Eye (tissue), 1 donor: ENCODE results near the gene ATXN7L2.
"Not testable (repeated sequence)": the region's sequence is repeated elsewhere in the genome, so short reads cannot be mapped to it uniquely, and the experiment has no call there.

ENCODE experiments used
- DNase-seq: peaks from one replicate; pipeline ENCODE4 v3.0.0-alpha.2; 2015

ATXN7L2 gene

DNA sequence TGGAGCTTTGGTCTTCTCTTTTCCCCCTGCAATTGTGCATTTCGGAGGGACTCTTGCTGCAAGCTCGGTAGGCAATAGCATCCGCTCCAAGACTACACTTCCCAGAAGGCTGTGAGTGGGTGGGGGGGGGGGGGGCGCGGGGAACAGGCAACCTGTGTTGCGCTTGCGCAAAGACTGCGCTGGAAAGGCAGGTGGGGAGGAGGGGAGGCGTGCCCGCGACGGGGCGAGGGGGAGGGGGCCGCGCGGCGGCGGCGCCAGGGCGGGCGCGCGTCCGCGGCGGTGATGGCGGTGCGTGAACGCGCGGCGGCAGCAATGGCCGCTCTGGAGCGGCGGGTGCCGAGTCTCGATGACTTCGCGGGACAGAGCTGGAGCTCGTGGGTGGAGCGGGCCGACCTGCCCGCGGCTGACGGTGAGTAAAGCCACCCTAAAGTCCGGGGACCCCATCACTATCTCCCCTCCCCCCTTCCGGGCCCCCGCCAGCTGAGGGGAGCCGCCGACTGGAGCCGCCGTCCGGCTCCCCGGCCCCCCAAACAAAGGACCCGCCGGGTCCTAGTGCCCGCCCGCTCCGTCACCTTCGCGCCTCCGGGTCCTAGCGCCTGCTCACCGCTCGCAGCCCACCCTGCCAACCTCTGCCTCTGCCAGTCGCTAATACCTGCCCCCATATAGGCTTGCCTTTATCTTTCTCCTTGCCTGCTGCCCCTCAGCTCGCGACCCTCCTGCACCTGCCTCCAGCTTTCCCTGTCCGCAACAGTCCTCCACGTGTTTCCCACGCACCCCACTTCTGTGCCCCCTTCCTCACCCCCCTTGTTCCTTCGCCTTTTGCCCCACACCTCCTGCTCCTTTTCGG is at the start of gene ATXN7L2:
Gene ATXN7L2 (plus strand): TSS at position 234 of the 847 bp plus-strand sequence. CDS start 49 bp downstream, at position 283.
- peak; percentile 97 for DNase-seq

- no peak for DNase-seq
Observed at GRCh38 chr1:109434484-109434883, 49.2 kb upstream of the ATXN7L2 start.

DNA sequence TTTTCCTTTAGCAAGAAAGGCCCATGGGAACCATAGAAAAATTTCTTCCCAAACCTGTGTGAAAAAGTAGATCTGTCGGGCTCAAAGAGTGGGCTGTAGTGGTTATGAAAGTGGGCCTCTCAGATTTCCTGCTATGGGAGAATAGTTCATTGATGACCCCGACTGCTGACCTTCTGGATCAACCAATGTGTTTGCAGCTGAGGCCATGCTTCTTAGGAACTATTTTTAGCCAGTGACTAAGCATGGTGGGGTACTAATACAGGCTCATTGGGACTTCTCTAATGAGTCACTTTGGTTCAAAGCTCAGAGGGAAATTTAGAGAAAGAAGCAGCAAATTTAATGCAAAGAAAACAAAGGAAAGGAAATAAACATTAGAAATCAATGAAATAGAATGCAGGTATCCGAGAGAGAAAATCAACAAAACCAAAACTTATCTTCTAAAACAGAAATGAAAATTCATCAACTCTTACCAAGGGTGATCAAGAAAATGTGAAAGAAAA is 44.9 kb upstream of the ATXN7L2 start:
- DNase-seq = no peak

DNA sequence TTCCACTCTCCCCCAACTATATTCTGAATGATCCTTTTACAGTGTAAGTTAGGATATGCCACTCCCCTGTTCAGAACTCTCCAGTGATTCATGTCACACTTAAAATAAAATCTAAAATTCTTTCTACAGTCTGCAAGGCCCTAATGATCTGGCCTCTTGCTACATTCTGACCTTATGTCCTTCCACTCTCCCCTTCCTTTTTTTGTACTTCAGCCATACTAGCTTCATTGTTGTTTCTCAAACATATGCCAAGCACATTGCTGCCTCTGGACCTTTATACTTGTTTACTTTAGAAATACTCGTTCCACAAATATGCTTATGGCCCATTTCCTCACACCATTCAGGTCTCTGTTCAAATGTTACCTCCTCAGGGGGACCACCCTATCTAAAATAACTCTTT is 42.6 kb upstream of the ATXN7L2 start:
- DNase-seq = no peak

DNA sequence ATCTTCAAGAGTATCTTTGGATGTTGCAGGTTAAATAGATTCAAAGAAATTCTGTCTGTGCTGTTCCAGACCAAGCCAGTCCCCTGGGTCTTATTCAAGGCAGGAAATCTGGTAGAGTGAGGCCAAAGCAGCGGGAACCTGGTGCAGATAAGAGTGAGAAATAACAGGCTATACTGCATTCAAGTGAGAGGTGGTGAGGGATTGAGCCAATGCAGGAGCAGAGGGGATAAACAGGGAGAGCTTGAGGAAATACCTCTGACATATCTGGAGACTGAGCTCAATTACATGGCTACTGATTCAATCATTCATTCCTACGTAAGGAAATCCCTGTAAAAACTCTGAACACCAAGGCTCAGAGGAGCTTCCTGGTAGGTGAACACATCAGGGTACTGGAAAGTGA is 40.2 kb upstream of the ATXN7L2 start:
- DNase-seq = no peak

GRCh38 chr1:109444346-109444745 is 39.4 kb upstream of the ATXN7L2 start:
- DNase-seq = no peak

GRCh38 chr1:109445949-109446695 is 37.6 kb upstream of the ATXN7L2 start:
- not testable (repeated sequence) for DNase-seq

- no peak for DNase-seq
Observed at GRCh38 chr1:109447524-109447923, 36.2 kb upstream of the ATXN7L2 start.

- DNase-seq = no peak
Observed at GRCh38 chr1:109454497-109455133, 29.1 kb upstream of the ATXN7L2 start.

DNA sequence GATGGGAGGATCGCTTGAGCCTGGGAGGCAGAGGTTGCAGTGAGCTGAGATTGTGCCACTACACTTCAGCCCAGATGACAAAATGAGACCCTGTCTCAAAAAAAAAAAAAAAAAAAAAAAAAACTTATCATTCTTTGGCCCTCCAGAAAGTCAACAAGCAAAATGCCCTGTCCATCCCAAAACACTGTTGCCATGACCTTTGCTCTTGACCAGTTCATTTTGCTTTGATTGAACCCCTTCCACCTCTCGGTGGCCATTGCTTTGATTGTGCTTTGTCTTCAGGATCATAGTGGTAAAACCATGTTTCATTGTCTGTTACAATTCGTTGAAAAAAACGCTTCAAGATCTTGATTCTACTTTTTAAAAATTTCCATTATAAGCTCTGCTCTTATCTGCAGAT is 25.9 kb upstream of the ATXN7L2 start:
- DNase-seq = no peak

- DNase-seq = peak; percentile 61
Observed at GRCh38 chr1:109466125-109466451, 17.6 kb upstream of the ATXN7L2 start.

GRCh38 chr1:109466452-109467300 is 17.0 kb upstream of the ATXN7L2 start, which contains the start of gene SYPL2:
SYPL2 (plus strand) TSS chr1:109466546; CDS start chr1:109466844, 298 bp downstream.
- DNase-seq = peak; percentile 57

DNA sequence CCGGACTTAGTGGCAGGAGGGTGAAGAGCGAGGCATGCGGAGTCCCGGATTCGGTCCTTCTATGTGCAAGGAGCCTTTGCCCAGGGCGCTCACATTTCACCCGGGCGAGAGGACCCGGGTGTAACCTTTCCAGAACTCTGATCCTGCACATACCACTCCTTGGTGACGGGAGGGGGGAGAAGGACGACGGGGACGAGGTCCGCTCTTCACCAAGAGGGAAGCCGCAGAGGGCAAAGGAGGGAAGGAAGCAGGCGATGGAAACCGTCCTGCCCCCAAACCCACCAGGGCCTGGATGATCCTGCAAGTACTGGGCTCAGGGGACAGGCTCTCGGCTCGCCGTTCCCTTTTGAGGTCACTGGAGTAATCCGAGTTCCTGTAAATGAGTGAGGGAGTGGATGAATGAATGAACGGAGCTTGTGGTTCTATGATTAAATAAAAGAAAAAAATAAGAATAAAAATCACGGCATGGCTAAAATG is 16.4 kb upstream of the ATXN7L2 start:
- peak; percentile 37 for DNase-seq

DNA sequence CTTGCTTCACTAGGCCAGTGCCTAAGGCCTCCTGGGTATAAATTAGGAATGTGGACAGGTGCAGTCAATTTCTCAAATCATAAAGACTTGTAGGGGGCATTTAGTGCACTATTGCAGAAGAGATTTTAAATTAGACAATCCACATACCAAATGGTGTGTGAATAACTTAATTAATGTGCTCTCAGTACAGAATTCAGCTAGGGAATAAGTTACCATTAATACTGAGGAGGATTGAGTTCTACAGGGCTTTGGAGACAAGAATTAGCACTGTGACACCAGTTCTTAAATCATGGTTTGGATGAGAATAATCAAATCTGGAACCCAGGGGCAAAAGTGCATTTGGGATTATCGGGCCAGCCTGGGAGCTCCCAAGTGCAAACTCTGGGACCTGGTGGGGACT is 15.6 kb upstream of the ATXN7L2 start:
- no peak for DNase-seq

DNA sequence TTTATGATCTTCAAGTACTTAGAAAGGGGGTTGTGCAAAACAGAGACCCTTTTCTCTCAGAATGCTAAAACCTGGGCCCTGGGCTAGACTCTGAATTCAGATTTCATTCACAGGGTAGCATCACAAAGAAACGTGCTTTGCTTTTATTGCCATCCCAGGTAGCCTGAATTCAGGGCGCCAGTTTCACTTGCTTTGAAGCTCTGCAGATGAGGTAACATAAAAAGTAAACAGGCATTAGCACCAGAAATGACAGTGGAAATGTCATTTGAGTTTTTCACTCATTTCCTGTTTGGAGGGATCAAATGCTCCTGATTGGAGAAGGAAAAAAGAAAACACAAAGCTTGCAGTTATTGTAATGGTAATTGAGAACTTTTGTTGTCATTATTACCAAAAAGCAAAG is 14.8 kb upstream of the ATXN7L2 start:
- no peak for DNase-seq

- no peak for DNase-seq
Observed at GRCh38 chr1:109470245-109470644, 13.5 kb upstream of the ATXN7L2 start.

- DNase-seq = no peak
Observed at GRCh38 chr1:109472779-109473178, 10.9 kb upstream of the ATXN7L2 start.

DNA sequence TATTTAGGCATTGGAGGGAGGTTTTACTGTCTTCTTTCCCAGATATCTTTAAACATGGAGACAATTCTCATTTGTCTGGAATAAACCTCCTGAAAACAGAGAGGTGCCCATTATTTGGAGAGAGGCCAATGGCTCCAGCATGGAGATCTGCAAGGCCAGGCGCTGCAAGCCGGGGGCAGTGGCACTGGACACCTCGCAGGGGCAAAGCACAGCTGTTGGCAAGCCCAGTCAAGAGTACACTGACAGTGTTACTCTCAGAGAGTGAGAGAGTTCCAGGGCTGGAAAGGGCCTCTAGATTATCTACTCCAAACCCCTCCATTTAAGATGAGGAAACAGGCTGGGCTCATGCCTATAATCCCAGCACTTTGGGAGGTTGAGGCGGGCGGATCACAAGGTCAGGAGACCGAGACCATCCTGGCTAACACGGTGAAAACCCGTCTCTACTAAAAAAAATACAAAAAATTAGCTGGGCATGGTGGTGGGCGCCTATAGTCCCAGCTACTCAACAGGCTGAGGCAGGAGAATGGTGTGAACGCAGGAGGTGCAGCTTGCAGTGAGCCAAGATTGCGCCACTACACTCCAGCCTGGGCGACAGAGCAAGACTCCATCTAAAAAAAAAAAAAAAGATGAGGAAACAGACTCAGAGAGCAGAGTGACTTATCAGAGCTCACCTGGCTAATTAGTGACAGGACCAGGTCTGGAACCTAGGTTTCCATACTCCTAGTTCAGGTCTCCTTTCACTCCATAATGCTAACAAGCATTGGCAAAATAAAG is 10.2 kb upstream of the ATXN7L2 start:
- not testable (repeated sequence) for DNase-seq

DNA sequence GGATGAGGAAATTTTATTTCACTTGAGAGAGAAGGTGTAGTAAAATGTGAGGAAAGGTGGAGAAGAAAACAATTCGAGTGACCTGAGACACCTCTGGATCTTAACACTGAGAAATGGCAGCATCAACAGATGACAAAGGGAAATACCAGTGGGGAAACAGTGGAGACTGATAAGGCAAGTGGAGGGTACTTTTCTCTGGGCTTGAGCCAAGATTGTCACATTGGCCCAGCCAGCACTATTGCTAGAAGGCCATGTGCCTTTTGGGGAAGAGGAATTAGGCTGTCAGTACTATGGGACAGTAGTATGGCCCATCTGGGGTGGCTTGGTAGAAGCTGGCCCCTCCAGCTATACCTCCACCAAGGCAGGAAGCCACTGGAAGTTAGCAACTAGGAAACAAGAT is 9.0 kb upstream of the ATXN7L2 start:
- DNase-seq = no peak

- no peak for DNase-seq
Observed at GRCh38 chr1:109475261-109475660, 8.4 kb upstream of the ATXN7L2 start.

GRCh38 chr1:109476825-109477224 is 6.9 kb upstream of the ATXN7L2 start:
- DNase-seq = no peak
